ENCODE results near the gene PHLDB2.

DNA sequence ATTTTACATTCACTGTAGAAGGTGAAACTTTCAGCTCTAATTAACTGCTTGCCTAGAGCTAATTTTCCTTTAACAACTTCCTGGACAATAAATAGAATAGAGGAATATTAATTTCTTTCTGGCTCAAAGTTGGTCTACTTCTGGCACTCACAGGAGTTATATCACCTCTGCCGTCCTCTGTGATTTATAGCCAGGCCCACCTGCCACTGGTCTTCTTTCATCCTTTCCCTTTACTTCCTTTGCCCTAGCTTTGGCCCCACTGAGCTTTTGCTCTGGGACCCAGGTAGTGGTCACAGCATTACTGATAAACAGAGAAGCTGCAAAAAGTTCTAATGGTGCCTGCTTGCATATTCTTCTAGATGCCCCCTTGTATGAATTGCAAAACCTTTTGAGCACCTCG is 70.4 kb downstream of the PHLDB2 start:
- no peak for TF ChIP-seq EZH2 (IDR thresholded peaks at IDR 0.05; ENCODE audit: low read length, missing control alignments)
- TF ChIP-seq, protein P1, sequence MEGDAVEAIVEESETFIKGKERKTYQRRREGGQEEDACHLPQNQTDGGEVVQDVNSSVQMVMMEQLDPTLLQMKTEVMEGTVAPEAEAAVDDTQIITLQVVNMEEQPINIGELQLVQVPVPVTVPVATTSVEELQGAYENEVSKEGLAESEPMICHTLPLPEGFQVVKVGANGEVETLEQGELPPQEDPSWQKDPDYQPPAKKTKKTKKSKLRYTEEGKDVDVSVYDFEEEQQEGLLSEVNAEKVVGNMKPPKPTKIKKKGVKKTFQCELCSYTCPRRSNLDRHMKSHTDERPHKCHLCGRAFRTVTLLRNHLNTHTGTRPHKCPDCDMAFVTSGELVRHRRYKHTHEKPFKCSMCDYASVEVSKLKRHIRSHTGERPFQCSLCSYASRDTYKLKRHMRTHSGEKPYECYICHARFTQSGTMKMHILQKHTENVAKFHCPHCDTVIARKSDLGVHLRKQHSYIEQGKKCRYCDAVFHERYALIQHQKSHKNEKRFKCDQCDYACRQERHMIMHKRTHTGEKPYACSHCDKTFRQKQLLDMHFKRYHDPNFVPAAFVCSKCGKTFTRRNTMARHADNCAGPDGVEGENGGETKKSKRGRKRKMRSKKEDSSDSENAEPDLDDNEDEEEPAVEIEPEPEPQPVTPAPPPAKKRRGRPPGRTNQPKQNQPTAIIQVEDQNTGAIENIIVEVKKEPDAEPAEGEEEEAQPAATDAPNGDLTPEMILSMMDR (conservative IDR thresholded peaks at IDR 0.05 in 1 of 2, IDR thresholded peaks at IDR 0.05 in 1 of 2; ENCODE audit: low read depth in 1 of 2, low read length in 2 of 2): no peak
